ENCODE results near the gene MOK. TPM values are rescaled to one million over a fixed set of nuclear protein-coding genes. Genes with fewer than 3 reads are reported as not detected.

Gene MOK
- total RNA-seq, 1 donor from 2014 or later = 13.9 TPM

GRCh38 chr14:102285106-102285505, 19.9 kb downstream of the MOK start:
- DNase-seq (ENCODE audit: low spot score) = peak; percentile 14

GRCh38 chr14:102283631-102284129, 21.3 kb downstream of the MOK start:
- DNase-seq (ENCODE audit: low spot score) = peak; percentile 39

- DNase-seq (ENCODE audit: low spot score) = no peak
Measured at GRCh38 chr14:102282751-102283465, 22.1 kb downstream of the MOK start.

- DNase-seq (ENCODE audit: low spot score) = peak; percentile 55
Measured at GRCh38 chr14:102280376-102280962, 24.5 kb downstream of the MOK start.

GRCh38 chr14:102279688-102280348, 25.1 kb downstream of the MOK start:
- no peak for DNase-seq (ENCODE audit: low spot score)

GRCh38 chr14:102279282-102279681, 25.7 kb downstream of the MOK start:
- DNase-seq (ENCODE audit: low spot score) = no peak

- DNase-seq (ENCODE audit: low spot score) = peak; percentile 33
Measured at GRCh38 chr14:102278631-102278935, 26.4 kb downstream of the MOK start.

GRCh38 chr14:102277874-102278630, 26.9 kb downstream of the MOK start:
- no peak for DNase-seq (ENCODE audit: low spot score)

GRCh38 chr14:102275866-102276265, 29.1 kb downstream of the MOK start:
- no peak for DNase-seq (ENCODE audit: low spot score)

GRCh38 chr14:102272392-102272791, 32.6 kb downstream of the MOK start:
- no peak for DNase-seq (ENCODE audit: low spot score)

- DNase-seq (ENCODE audit: low spot score) = no peak
Measured at GRCh38 chr14:102264775-102265174, 40.2 kb downstream of the MOK start.

- no peak for DNase-seq (ENCODE audit: low spot score)
Measured at GRCh38 chr14:102264355-102264754, 40.6 kb downstream of the MOK start.

GRCh38 chr14:102262929-102263462, 42.0 kb downstream of the MOK start:
- DNase-seq (ENCODE audit: low spot score) = no peak

GRCh38 chr14:102258136-102258535, 46.8 kb downstream of the MOK start:
- no peak for DNase-seq (ENCODE audit: low spot score)

GRCh38 chr14:102256716-102257115, 48.2 kb downstream of the MOK start:
- no peak for DNase-seq (ENCODE audit: low spot score)

GRCh38 chr14:102255401-102256190, 49.4 kb downstream of the MOK start:
- no peak for DNase-seq (ENCODE audit: low spot score)

GRCh38 chr14:102252834-102253801, 51.8 kb downstream of the MOK start:
- no peak for DNase-seq (ENCODE audit: low spot score)

- DNase-seq (ENCODE audit: low spot score) = no peak
Measured at GRCh38 chr14:102251161-102251560, 53.8 kb downstream of the MOK start.

- DNase-seq (ENCODE audit: low spot score) = no peak
Measured at GRCh38 chr14:102250636-102251035, 54.3 kb downstream of the MOK start.

Measured in mesenteric fat pad (tissue), 1 donor.